ENCODE measurements around the gene PDZRN4.
"Not testable (repeated sequence)": the region's sequence is repeated elsewhere in the genome, so short reads cannot be mapped to it uniquely, and the experiment has no call there.

PDZRN4 gene

DNA sequence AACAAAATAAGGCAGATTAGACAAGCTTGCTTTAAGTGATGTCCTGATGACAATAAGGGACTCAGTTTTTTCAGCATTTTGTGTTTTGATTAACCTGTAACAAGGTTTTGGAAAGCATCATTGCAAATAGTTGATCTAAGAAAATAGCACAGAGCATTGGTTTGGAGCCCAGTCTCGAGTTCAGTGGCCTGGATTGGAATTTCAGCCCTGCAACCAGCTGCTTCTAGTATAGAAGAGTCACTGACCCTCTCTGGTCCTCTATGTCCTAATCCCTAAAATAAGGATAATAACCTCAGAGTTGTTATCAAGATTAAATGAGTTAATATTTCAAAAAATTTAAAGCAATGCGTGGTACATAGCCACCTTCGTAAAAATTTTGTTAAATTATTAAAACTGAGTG, 25.5 kb downstream of the PDZRN4 start:
- DNase-seq = no peak

GRCh38 chr12:41217727-41218126, 29.6 kb downstream of the PDZRN4 start:
- DNase-seq = no peak

DNA sequence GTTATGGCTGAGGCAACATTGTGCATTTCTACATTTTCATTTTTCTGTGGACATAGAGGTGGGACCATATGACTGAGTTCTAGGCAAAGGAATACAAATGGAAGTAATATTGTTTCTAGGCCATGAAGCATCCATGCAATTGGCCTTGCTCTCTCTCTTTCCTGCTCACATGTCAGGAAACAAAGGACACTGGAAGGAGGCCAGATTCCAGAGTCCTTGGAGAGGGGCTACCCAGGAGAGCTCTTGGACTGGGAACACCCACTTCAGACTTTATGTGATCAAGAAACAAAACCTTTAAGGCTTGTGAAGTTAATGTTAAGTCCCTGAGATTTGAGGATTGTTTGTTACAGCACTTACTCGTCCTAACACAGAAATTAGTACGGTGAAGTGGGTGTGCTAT, 32.8 kb downstream of the PDZRN4 start:
- DNase-seq = no peak

- DNase-seq = no peak
Measured at GRCh38 chr12:41221491-41221890, 33.4 kb downstream of the PDZRN4 start.

- no peak for DNase-seq
Measured at GRCh38 chr12:41223600-41223999, 35.5 kb downstream of the PDZRN4 start.

- no peak for DNase-seq
Measured at GRCh38 chr12:41224066-41224465, 35.9 kb downstream of the PDZRN4 start.

DNA sequence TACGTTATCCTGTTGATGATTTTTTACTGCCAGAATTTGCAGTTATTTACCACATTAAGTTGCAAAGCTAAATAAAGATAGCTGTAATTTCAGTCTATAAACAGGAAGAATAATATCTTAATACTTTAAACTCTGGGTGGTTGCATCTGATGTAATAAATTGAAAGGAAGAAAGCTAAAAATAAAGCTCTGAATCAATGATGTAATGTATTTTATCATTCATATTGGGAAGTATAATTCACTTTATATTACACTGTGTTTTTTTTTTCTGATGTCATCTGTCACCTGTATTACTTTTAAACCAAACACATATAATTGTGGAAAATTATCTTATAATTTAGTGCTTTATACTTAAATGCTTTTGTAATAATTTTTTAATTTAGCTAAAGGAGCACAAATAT, 37.1 kb downstream of the PDZRN4 start:
- no peak for DNase-seq

DNA sequence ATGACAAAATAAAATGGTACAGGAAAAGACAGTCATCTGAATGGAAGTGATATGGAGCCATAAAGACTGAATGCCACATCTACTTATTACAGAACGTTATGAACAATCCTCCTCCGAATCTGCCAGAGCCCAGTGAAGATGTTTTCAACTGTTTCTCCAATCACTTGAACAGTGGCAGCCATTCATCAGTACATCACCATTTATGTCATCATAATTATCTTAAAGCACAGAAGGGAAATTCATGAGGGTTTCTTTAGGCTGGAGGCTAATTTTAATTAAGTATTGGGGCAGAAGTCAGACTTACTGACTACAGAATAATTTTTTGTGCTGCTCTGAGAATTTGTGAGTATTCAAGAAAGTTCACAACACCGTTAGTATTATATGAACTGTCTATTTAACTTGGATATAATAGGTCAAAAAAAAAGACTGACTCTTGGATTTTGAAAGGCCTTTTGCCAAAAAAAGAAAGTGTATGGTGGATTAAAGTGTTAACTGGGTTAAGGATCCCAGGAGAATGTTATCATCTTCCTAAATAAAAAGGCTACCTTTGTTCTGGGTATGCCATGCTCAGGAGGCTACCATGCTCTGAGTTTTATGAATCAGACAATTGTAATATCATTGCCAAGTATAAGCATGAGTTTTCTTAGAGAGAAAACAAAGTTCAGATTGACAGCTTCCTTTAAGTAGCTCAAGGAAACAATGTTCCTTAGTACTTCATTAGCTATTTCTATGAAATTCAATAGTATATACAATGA, 40.1 kb downstream of the PDZRN4 start:
- DNase-seq = no peak

GRCh38 chr12:41230756-41231155, 42.6 kb downstream of the PDZRN4 start:
- no peak for DNase-seq

DNA sequence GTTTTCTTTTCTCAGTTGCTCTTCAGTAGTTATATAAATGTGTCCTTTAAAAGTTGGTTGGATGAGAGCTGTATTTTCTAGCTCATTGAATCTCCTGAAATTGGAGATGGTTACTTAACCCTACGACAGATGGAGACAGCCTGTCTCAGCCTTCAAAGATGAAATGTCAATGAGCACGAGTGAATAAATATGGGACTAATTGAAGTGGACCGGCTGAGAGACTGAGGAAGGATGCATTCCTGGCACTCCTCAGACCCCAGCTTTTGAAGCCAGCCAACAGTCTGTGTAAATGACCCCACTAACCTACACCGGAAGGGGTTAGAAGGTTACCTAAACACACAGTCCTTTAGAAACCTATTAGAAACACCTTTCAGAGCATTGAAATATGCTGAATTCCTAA, 46.6 kb downstream of the PDZRN4 start:
- DNase-seq = no peak

DNA sequence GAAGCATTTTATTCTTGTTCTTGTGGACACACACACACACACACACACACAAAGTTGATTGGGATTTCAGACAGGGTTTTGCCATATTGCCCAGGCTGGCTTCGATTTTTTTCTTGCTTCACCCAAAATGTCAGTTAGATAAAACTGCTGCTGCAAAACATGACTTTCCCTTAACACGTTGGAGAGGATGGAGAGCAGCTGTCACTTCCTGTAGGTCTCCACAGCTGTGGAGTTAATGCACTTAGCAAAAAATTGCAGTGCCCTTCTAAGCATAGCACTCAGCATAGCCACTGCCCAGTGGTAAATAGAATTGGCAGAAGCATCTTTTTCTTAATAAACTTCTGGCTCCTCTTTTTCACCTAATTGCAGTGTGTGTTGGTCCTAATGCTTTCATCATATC, 54.5 kb downstream of the PDZRN4 start:
- DNase-seq = no peak

DNA sequence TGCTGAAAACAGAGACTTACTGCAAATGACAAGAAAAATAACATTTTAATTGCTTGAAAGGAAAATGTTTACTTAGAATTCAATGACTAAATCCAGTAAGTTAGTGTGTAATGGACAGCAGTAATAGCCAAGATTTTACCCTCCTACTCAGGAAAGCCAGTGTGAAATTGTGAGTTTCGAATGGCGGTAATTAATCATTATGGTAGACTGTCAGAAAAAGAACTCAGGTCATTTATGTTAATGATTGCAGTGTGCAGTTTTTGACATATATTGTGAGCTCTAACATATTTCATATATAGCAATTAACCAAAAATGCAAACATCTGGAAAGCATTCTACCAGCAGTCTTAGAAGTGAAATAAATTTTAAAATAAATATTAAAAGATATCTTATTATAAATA, 60.3 kb downstream of the PDZRN4 start:
- DNase-seq = no peak

DNA sequence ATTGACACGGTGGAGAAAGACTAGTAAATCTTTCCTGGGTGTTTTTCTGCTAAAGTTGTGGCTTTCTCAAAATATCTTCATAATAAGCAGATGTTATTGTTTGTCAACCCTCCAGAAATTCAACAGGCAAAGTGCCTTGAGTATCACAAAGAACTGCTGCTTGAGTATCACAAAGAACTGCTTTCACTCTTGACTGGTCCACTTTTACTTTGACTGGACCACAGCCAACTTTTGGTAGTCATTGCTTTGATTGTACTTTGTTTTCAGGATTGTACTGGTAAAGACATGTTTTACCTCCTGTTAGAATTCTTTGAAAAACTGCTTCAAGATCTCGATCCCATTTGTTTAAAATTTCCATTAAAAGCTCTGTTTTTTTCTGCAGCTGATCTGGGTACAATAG, 62.6 kb downstream of the PDZRN4 start:
- peak in 1 of 56 donors; percentile 7 for DNase-seq

GRCh38 chr12:41254004-41254914, 66.1 kb downstream of the PDZRN4 start:
- no peak for DNase-seq

DNA sequence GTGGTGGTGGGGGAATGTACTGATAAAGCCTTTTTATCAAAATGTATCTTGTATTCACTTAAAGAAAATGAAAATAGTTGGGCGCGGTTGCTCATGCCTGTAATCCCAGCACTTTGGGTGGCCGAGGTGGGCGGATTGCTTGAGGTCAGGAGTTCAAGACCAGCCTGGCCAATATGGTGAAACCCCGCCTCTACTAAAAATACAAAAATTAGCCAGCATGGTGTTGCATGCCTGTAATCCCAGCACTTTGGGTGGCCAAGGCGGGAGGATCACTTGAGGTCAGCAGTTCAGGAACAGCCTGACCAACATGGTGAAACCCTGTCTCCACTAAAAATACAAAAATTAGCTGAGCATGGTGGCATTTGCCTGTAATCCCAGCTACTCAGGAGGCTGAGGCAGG, 75.1 kb downstream of the PDZRN4 start:
- not testable (repeated sequence) for DNase-seq

GRCh38 chr12:41264281-41264680, 76.2 kb downstream of the PDZRN4 start:
- DNase-seq = no peak

DNA sequence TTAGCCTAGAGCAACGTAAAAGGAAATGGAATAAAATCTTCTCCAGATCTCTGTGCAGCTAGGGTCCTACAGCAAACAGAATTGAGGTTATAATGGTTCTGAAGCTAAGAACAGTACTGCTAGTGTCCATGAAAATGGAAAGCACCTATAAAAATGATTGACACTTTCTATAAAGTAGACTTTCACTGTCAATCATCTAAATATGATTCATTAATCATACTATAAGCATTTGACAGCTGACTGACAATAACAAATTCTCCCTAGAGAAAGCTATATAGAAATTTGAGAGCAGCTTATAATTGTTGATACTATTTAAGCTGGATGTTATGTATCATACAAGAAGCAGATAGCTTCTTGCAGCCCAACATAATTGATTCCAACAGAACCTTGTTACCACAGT, 80.9 kb downstream of the PDZRN4 start:
- no peak for DNase-seq

GRCh38 chr12:41271489-41271888, 83.4 kb downstream of the PDZRN4 start:
- no peak for DNase-seq

DNA sequence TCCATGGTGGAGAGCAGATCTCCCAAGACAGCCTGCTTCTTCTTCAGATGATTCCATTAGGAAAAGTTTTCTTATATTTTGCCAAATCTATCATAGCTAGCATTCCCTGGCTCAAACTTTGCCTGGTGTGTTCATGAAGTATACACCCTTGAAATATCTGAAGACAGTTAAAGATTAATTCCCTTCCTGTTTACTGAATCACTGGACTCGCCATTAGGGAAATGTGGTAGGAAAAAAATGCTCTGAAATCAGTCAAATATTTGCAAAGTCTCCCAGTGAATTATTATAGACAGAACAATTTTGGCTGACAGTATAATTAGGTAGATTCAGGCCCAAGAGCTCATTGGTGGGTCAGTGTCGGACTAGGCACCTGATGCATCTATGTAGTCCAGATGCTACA, 86.5 kb downstream of the PDZRN4 start:
- no peak for DNase-seq

- peak in 16 of 56 donors; percentile 1 to 53 (median 14) for DNase-seq
Measured at GRCh38 chr12:41277100-41277945, 89.2 kb downstream of the PDZRN4 start.

DNA sequence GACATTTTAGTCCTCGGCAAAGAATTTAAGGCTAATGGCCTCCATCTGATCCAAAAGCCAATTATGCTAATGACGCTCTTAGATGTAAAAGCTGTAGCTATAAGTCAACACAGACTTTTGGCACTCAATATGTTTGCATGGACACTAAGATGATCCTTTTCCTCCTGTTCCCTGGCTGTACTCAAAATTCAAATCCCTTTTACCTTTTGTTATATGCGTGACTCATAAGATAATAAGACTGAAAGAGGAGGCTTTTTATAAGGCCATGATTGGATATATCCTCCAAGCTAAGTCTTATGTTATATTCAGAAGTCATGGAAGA, 89.8 kb downstream of the PDZRN4 start:
- DNase-seq = no peak

Measured in amygdala (tissue), 56 donors.